ENCODE measurements around the gene MYOM3. TPM values are rescaled to one million over a fixed set of nuclear protein-coding genes. Genes with fewer than 3 reads are reported as not detected.
A peak's percentile ranks its signal among the peaks of the same experiment; 100 is the strongest.

The MYOM3 gene
- total and polyA plus RNA-seq, 5 donors from 2014 or later, result not detected

DNA sequence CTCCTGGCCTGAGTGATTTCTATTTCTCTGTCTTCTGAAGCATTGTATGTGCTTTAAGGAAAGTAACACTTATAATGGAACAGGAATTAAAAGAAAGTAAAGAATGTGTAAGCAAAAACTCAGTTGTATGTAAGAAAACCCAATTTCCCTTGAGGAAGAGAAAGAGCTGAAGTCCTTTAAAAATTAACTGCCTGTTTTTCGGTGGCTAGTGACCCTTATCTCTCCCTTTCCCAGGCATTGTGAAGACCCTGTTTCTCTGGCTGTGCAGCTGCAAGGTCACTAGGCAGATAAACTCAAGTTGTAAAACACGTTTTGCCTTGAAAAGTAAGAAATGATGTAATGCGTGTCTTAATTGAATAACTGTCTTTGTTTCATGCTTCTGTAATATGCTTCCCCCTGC lies 8.5 kb downstream of the MYOM3 start:
- Mint-ChIP-seq H3K4me3 (no peak overlapping the region), H3K27me3 (no peaks in the 10 kb centered on the region), H3K36me3 (no peaks in the 10 kb centered on the region), H3K27ac (no peak overlapping the region), H3K9me3 (peaks cover 0 to 1% (median 0%) of the 10 kb centered on the region in 7 donors), H3K4me1 (peaks cover 0 to 2% (median 0%) of the 10 kb centered on the region in 4 donors)
- no peaks in the 10 kb centered on the region for H3K27me3 ChIP-seq (ENCODE audit: control insufficient read depth, insufficient read depth, low read length)
- ATAC-seq (ENCODE audit: low read depth in 2 of 2), result no peak
- no peak overlapping the region for H3K27ac ChIP-seq (ENCODE audit: insufficient read depth, low read length, poor library complexity, severe bottlenecking)
- H3K4me3 ChIP-seq (ENCODE audit: low read depth, low read length), result no peak overlapping the region
- H3K9me3 ChIP-seq (ENCODE audit: control insufficient read depth in 2 of 2, low read length in 2 of 2), result no peaks in the 10 kb centered on the region
- no peaks in the 10 kb centered on the region for H3K36me3 ChIP-seq (ENCODE audit: control insufficient read depth, insufficient read depth, low read length)
- no peaks in the 10 kb centered on the region for H3K4me1 ChIP-seq (ENCODE audit: control insufficient read depth, insufficient read depth, low read length, poor library complexity, severe bottlenecking)
- no peak for DNase-seq

DNA sequence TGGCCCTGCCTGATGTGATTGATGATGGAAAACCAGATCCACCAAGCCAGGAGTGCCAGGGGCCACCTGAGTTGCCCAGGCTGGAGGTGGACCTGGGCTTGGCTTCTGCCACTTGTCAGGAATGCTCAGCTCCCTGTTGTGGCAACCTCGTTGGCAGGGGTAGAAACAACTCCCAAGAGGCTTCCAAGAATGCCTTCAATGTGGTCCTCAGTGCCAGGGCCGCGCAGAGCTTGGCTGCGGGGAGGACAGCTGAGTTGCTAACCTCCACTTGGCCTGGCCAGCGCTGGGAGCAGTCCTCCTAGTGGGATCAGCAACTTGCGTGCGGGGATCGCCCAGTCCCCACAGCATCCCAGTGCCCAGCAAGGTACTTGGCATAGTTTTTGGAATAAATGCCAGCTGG lies 9.0 kb downstream of the MYOM3 start:
- Histone ChIP-seq H3K27me3 (ENCODE audit: control insufficient read depth, insufficient read depth, low read length) (no peaks in the 10 kb centered on the region), H3K27ac (ENCODE audit: insufficient read depth, low read length, poor library complexity, severe bottlenecking) (no peak overlapping the region), H3K36me3 (ENCODE audit: control insufficient read depth, insufficient read depth, low read length) (no peaks in the 10 kb centered on the region), H3K4me3 (ENCODE audit: low read depth, low read length) (no peak overlapping the region), H3K9me3 (ENCODE audit: control insufficient read depth in 2 of 2, low read length in 2 of 2) (no peaks in the 10 kb centered on the region), H3K4me1 (ENCODE audit: control insufficient read depth, insufficient read depth, low read length, poor library complexity, severe bottlenecking) (no peaks in the 10 kb centered on the region)
- Mint-ChIP-seq H3K4me3 (no peak overlapping the region), H3K36me3 (no peaks in the 10 kb centered on the region), H3K9me3 (peaks cover 0 to 1% (median 0%) of the 10 kb centered on the region in 7 donors), H3K4me1 (peaks cover 0 to 2% (median 0%) of the 10 kb centered on the region in 4 donors), H3K27me3 (no peaks in the 10 kb centered on the region), H3K27ac (no peak overlapping the region)
- DNase-seq (no peak), ATAC-seq (ENCODE audit: low read depth in 2 of 2) (no peak)

DNA sequence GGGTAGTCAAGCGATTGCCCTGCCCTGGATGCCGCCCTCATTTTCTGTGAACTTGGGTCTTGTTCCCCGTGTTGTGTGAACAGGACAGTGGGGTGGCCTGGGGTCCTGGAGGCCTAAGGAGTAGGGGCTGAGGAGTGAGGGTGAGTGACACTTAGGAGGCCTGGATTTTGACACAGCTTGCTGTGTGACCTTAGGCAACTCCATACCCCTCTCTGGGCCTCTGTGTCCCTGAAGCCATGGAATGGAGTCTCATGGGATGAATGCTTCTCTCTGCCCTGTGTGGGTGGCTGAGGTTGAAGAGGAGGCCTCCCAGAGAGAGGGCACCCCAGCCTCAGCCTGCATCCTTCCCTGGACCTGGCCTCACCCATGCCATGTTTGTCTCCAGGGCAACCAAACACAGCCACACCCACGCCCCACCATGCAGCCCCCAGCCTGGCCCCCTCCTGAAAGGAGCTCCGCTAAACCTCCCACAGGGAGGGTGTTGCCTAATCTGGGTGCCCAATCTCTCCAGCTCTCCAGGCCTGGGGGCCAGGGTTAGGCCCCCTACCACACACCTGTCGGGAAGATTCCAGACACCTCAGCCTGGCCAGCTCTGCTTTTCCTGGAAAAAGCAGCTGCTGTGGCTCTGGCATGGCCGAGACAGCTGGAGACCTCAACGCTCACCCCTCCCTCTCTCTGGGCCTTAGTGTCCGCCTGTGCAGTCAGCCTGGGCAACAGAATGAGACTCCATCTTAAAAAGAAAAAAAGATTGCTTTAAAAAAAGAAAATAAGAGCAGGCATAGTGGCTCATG lies 9.9 kb downstream of the MYOM3 start:
- Mint-ChIP-seq H3K9me3 (peaks cover 0 to 1% (median 0%) of the 10 kb centered on the region in 7 donors), H3K36me3 (no peaks in the 10 kb centered on the region), H3K4me3 (no peak overlapping the region), H3K27ac (no peak overlapping the region), H3K27me3 (no peaks in the 10 kb centered on the region), H3K4me1 (peaks cover 0 to 2% (median 0%) of the 10 kb centered on the region in 4 donors)
- Histone ChIP-seq H3K4me1 (ENCODE audit: control insufficient read depth, insufficient read depth, low read length, poor library complexity, severe bottlenecking) (no peaks in the 10 kb centered on the region), H3K4me3 (ENCODE audit: low read depth, low read length) (no peak overlapping the region), H3K36me3 (ENCODE audit: control insufficient read depth, insufficient read depth, low read length) (no peaks in the 10 kb centered on the region), H3K27me3 (ENCODE audit: control insufficient read depth, insufficient read depth, low read length) (no peaks in the 10 kb centered on the region), H3K9me3 (ENCODE audit: control insufficient read depth in 2 of 2, low read length in 2 of 2) (no peaks in the 10 kb centered on the region), H3K27ac (ENCODE audit: insufficient read depth, low read length, poor library complexity, severe bottlenecking) (no peak overlapping the region)
- DNase-seq (no peak), ATAC-seq (ENCODE audit: low read depth in 2 of 2) (no peak)

DNA sequence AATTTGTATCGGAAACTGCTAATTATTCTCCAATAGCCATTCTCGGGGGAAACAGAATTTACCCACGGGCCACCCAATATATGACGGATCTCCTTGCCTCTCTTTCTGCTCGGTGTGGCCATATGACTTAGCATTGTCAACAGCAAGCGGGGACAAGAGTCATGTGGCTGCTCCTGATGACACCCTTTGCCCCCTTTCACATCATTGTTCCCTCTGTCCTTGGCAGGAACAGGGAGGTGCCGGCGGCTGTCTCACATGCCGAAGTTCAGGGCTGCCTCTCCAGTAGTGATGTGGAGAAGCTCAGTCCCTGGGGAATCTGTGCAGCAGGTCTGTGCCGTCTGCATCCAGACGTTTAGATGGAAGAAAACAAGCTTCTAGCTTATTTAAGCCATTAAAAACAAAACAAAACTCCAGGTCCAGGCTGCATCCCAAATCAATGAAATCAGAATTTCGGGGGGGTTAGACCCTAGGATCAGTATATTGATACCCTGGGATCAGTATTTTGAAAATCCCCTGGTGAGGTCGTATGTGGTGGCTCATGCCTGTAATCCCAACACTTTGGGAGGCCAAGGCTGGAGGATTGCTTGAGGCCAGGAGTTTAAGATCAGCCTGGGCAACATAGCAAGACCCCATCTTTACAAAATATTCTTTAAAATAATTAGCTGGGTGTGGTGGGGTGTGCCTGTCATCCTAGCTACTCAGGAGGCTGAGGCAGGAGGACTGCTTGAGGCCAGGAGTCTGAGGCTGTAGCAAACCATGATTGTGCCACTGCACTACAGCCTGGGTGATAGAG lies 10.8 kb downstream of the MYOM3 start:
- Histone ChIP-seq H3K36me3 (ENCODE audit: control insufficient read depth, insufficient read depth, low read length) (no peaks in the 10 kb centered on the region), H3K27ac (ENCODE audit: insufficient read depth, low read length, poor library complexity, severe bottlenecking) (no peak overlapping the region), H3K27me3 (ENCODE audit: control insufficient read depth, insufficient read depth, low read length) (no peaks in the 10 kb centered on the region), H3K9me3 (ENCODE audit: control insufficient read depth in 2 of 2, low read length in 2 of 2) (no peaks in the 10 kb centered on the region), H3K4me1 (ENCODE audit: control insufficient read depth, insufficient read depth, low read length, poor library complexity, severe bottlenecking) (no peaks in the 10 kb centered on the region), H3K4me3 (ENCODE audit: low read depth, low read length) (no peak overlapping the region)
- Mint-ChIP-seq H3K4me1 (peaks cover 0 to 2% (median 0%) of the 10 kb centered on the region in 4 donors), H3K4me3 (no peak overlapping the region), H3K9me3 (peaks cover 0 to 1% (median 0%) of the 10 kb centered on the region in 7 donors), H3K27ac (no peak overlapping the region), H3K36me3 (no peaks in the 10 kb centered on the region), H3K27me3 (no peaks in the 10 kb centered on the region)
- ATAC-seq (ENCODE audit: low read depth in 2 of 2) (no peak), DNase-seq (no peak)

DNA sequence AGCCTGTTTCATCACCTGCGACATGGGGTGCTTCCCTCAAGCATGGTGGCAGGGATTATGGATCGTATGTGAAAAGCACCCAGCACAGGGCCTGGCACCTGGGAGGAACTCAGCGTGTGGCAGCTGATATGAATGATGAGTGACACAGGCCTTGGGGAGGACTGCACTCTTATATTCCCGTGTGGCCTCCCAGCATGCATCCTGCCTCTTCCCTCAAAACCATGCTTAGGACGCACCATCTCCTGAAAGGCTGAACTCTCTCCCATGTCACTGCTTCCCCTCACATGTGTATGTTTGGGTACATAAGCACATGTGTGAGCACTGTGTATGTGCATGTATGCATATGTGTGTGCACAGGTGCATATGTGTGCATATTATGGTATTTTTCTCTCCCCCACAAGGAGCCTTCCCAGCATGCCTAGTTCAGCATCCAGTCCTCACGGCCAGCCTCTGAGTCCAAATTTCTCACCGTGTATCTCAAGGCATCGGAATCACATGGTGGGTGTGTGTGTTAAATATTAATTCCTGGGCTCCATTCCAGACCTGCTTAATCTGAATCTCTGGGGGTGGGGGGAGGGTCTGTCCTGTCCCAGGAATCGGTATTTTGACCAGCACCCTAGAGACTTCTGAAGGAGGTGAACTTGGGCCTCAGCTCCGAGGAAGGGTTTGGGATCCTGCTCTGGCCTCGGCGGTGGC lies 12.8 kb downstream of the MYOM3 start:
- Histone ChIP-seq H3K36me3 (ENCODE audit: control insufficient read depth, insufficient read depth, low read length) (no peaks in the 10 kb centered on the region), H3K4me1 (ENCODE audit: control insufficient read depth, insufficient read depth, low read length, poor library complexity, severe bottlenecking) (no peaks in the 10 kb centered on the region), H3K9me3 (ENCODE audit: control insufficient read depth in 2 of 2, low read length in 2 of 2) (no peaks in the 10 kb centered on the region), H3K27ac (ENCODE audit: insufficient read depth, low read length, poor library complexity, severe bottlenecking) (no peak overlapping the region), H3K4me3 (ENCODE audit: low read depth, low read length) (no peak overlapping the region), H3K27me3 (ENCODE audit: control insufficient read depth, insufficient read depth, low read length) (no peaks in the 10 kb centered on the region)
- DNase-seq (no peak), ATAC-seq (ENCODE audit: low read depth in 2 of 2) (no peak)
- no peaks in the 10 kb centered on the region for H3K36me3 Mint-ChIP-seq
- no peak overlapping the region for H3K4me3 Mint-ChIP-seq
- H3K9me3 Mint-ChIP-seq, result peaks cover 0 to 1% (median 0%) of the 10 kb centered on the region in 7 donors
- H3K27ac Mint-ChIP-seq, result no peak overlapping the region
- H3K27me3 Mint-ChIP-seq, result peaks cover 4% of the 10 kb centered on the region
- H3K4me1 Mint-ChIP-seq, result peaks cover 0 to 2% (median 0%) of the 10 kb centered on the region in 4 donors

DNA sequence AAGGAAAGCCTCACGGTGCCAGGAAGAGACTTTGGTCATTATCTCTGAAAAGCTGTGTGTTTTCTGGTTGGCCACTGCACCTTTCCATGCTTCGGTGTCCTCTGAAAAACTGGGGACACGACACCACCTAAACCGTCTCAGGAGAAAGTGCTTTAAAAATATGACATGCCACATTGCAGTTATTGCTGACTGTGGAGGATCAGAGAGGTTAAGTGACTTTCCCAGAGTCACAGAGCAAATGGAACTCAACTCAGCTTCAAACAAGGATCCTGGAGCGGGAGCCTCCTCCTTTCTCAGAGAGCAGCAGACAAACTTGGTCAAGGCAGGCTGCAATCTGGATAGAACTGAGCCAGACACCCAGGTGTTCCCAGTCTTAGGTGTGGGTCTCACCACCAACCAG lies 13.8 kb downstream of the MYOM3 start:
- Mint-ChIP-seq H3K36me3 (no peaks in the 10 kb centered on the region), H3K4me3 (no peak overlapping the region), H3K27ac (no peak overlapping the region), H3K9me3 (peaks cover 0 to 1% (median 0%) of the 10 kb centered on the region in 7 donors), H3K27me3 (peaks cover 4% of the 10 kb centered on the region), H3K4me1 (peaks cover 0 to 2% (median 0%) of the 10 kb centered on the region in 4 donors)
- no peaks in the 10 kb centered on the region for H3K9me3 ChIP-seq (ENCODE audit: control insufficient read depth in 2 of 2, low read length in 2 of 2)
- no peak overlapping the region for H3K4me3 ChIP-seq (ENCODE audit: low read depth, low read length)
- H3K36me3 ChIP-seq (ENCODE audit: control insufficient read depth, insufficient read depth, low read length), result no peaks in the 10 kb centered on the region
- no peaks in the 10 kb centered on the region for H3K27me3 ChIP-seq (ENCODE audit: control insufficient read depth, insufficient read depth, low read length)
- DNase-seq, result no peak
- H3K4me1 ChIP-seq (ENCODE audit: control insufficient read depth, insufficient read depth, low read length, poor library complexity, severe bottlenecking), result no peaks in the 10 kb centered on the region
- ATAC-seq (ENCODE audit: low read depth in 2 of 2), result no peak
- H3K27ac ChIP-seq (ENCODE audit: insufficient read depth, low read length, poor library complexity, severe bottlenecking), result no peak overlapping the region

DNA sequence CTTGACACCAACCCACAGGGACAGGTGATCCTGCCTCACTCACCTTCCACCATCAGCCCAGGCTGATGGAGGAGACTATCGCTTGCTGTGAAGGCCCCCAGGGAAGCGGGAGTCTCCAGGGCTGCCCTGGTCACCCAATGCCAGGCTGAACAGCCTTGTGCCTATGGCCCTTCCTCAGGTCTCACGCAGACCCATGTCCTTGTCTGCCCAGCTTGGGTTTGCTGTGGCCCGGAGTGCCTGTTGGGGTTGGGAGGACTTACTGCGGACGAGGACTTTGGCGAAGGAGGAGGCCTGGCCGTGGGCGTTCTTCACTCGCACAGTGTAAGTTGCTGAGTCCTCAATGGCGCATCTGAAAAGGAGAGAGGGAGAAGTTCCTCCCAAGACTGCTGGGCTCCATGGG lies 14.3 kb downstream of the MYOM3 start:
- DNase-seq, result no peak
- Histone ChIP-seq H3K36me3 (ENCODE audit: control insufficient read depth, insufficient read depth, low read length) (no peaks in the 10 kb centered on the region), H3K27ac (ENCODE audit: insufficient read depth, low read length, poor library complexity, severe bottlenecking) (no peak overlapping the region), H3K27me3 (ENCODE audit: control insufficient read depth, insufficient read depth, low read length) (no peaks in the 10 kb centered on the region), H3K4me3 (ENCODE audit: low read depth, low read length) (no peak overlapping the region), H3K4me1 (ENCODE audit: control insufficient read depth, insufficient read depth, low read length, poor library complexity, severe bottlenecking) (no peaks in the 10 kb centered on the region), H3K9me3 (ENCODE audit: control insufficient read depth in 2 of 2, low read length in 2 of 2) (no peaks in the 10 kb centered on the region)
- Mint-ChIP-seq H3K27ac (peak overlapping the region in 1 of 3 donors; percentile 26), H3K36me3 (no peaks in the 10 kb centered on the region), H3K4me1 (peaks cover 0 to 2% (median 0%) of the 10 kb centered on the region in 4 donors), H3K4me3 (no peak overlapping the region), H3K27me3 (peaks cover 4% of the 10 kb centered on the region), H3K9me3 (peaks cover 0 to 1% (median 0%) of the 10 kb centered on the region in 7 donors)
- no peak for ATAC-seq (ENCODE audit: low read depth in 2 of 2)

Data from CD4-positive, CD25-positive, alpha-beta regulatory T cell (primary cell).